ENCODE measurements around the gene RENBP. TPM values are rescaled to one million over a fixed set of nuclear protein-coding genes. Genes with fewer than 3 reads are reported as not detected.
A peak's percentile ranks its signal among the peaks of the same experiment; 100 is the strongest.

The RENBP gene
- total and polyA plus RNA-seq, 7 donors = 0.97 to 4.4 (median 2.9) TPM

- 8 to 36% (median 14%) methylated on average over 20 to 25 of the region's 25 CpGs for WGBS, 3 donors
- no peak for DNase-seq
These were observed 24.9 kb upstream of the RENBP start for GRCh38 chrX:153969125-153969903.

GRCh38 chrX:153968754-153969124 is 24.3 kb upstream of the RENBP start:
- H3K4me3 ChIP-seq = peak overlapping the region; percentile 80
- intact Hi-C loops (cut with DNase I) = loop anchor here in 1 of 2 donors (5.0 kb wide), 1 partner anchor 186 kb away; the partner anchor contains the start of gene SRPK3
- DNase-seq (peak; percentile 59 to 75), ATAC-seq (peak in 3 of 4 donors; percentile 25 to 38 (median 28))
- no peak for TF ChIP-seq CTCF (IDR thresholded peaks at IDR 0.05)
- no peaks in the 10 kb centered on the region for H3K9me3 ChIP-seq
- peaks cover 51% of the 10 kb centered on the region for H3K4me1 ChIP-seq
- no peaks in the 10 kb centered on the region for H3K27me3 ChIP-seq (ENCODE audit: insufficient read depth in 3 of 3, low read length in 2 of 3)
- 11 to 50% (median 17%) methylated on average over 12 of the region's 12 CpGs for WGBS, 3 donors
- H3K27ac ChIP-seq = peak overlapping the region; percentile 86
- peaks cover 0 to 8% of the 10 kb centered on the region in 2 donors for H3K36me3 ChIP-seq (ENCODE audit: insufficient read depth in 1 of 2, low read depth in 1 of 2)

More at GRCh38 chrX:153969125-153969903, 24.9 kb upstream of the RENBP start:
- no peak for TF ChIP-seq CTCF (IDR thresholded peaks at IDR 0.05)
- peak overlapping the region; percentile 86 for H3K27ac ChIP-seq
- peaks cover 56% of the 10 kb centered on the region for H3K4me1 ChIP-seq
- ATAC-seq = no peak
- intact Hi-C loops (cut with DNase I) = loop anchor here in 1 of 2 donors (5.0 kb wide), 1 partner anchor 187 kb away; the partner anchor contains the start of gene SRPK3
- H3K27me3 ChIP-seq (ENCODE audit: insufficient read depth in 3 of 3, low read length in 2 of 3) = no peaks in the 10 kb centered on the region
- H3K36me3 ChIP-seq (ENCODE audit: insufficient read depth in 1 of 2, low read depth in 1 of 2) = peaks cover 0 to 2% of the 10 kb centered on the region in 2 donors
- no peaks in the 10 kb centered on the region for H3K9me3 ChIP-seq
- peak overlapping the region; percentile 80 for H3K4me3 ChIP-seq

- peak overlapping the region; percentile 80 for H3K4me3 ChIP-seq
These were observed 23.8 kb upstream of the RENBP start for GRCh38 chrX:153968255-153968654.

GRCh38 chrX:153967536-153968224 is 23.2 kb upstream of the RENBP start:
- DNase-seq (no peak), ATAC-seq (no peak)
- WGBS, 3 donors = 41 to 72% (median 43%) methylated on average over 12 to 16 of the region's 16 CpGs
- no peaks in the 10 kb centered on the region for H3K27me3 ChIP-seq (ENCODE audit: insufficient read depth in 3 of 3, low read length in 2 of 3)
- intact Hi-C loops (cut with DNase I) = loop anchor here in 1 of 2 donors (5.0 kb wide), 1 partner anchor 185 kb away; the partner anchor contains the start of gene SRPK3
- no peaks in the 10 kb centered on the region for H3K9me3 ChIP-seq
- TF ChIP-seq CTCF (IDR thresholded peaks at IDR 0.05) = no peak
- peaks cover 2 to 18% of the 10 kb centered on the region in 2 donors for H3K36me3 ChIP-seq (ENCODE audit: insufficient read depth in 1 of 2, low read depth in 1 of 2)
- H3K27ac ChIP-seq = peak overlapping the region; percentile 86
- peak overlapping the region; percentile 80 for H3K4me3 ChIP-seq
- peaks cover 49% of the 10 kb centered on the region for H3K4me1 ChIP-seq

More at GRCh38 chrX:153968255-153968654, 23.8 kb upstream of the RENBP start:
- peak overlapping the region; percentile 86 for H3K27ac ChIP-seq
- peaks cover 2 to 13% of the 10 kb centered on the region in 2 donors for H3K36me3 ChIP-seq (ENCODE audit: insufficient read depth in 1 of 2, low read depth in 1 of 2)
- H3K27me3 ChIP-seq (ENCODE audit: insufficient read depth in 3 of 3, low read length in 2 of 3) = no peaks in the 10 kb centered on the region
- intact Hi-C loops (cut with DNase I) = loop anchor here in 1 of 2 donors (5.0 kb wide), 1 partner anchor 186 kb away; the partner anchor contains the start of gene SRPK3
- 19 to 62% (median 28%) methylated on average over 9 of the region's 9 CpGs for WGBS, 3 donors
- no peak for TF ChIP-seq CTCF (IDR thresholded peaks at IDR 0.05)
- peak in 1 of 2 donors; percentile 48 for DNase-seq
- ATAC-seq = no peak
- no peaks in the 10 kb centered on the region for H3K9me3 ChIP-seq
- peaks cover 49% of the 10 kb centered on the region for H3K4me1 ChIP-seq

Measured in psoas muscle (tissue), 8 donors.